ENCODE data around the gene SRRM5.

DNA sequence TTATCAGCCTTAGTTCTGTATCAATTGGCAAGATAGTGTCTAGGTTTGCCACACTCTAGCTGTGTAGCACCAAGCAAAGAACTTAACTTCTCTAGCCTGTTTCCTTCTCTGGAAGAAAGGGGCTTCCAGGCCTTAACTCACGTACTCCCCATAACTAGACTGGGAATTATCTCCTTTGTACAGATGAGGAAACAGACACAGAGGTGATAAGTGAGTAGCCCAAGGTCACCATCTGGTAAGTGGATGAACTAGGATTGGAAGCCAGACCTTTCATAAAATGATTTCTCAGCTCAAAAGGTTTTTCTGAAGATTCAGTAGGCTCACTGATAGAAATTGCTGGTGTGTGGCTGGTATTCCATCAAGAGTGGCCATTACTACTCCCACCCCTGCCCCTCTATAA is 4.4 kb downstream of the SRRM5 start:
- TF ChIP-seq EZH2 (IDR thresholded peaks at IDR 0.05; ENCODE audit: insufficient read depth, low read length): no peak
- TF ChIP-seq, protein P1, sequence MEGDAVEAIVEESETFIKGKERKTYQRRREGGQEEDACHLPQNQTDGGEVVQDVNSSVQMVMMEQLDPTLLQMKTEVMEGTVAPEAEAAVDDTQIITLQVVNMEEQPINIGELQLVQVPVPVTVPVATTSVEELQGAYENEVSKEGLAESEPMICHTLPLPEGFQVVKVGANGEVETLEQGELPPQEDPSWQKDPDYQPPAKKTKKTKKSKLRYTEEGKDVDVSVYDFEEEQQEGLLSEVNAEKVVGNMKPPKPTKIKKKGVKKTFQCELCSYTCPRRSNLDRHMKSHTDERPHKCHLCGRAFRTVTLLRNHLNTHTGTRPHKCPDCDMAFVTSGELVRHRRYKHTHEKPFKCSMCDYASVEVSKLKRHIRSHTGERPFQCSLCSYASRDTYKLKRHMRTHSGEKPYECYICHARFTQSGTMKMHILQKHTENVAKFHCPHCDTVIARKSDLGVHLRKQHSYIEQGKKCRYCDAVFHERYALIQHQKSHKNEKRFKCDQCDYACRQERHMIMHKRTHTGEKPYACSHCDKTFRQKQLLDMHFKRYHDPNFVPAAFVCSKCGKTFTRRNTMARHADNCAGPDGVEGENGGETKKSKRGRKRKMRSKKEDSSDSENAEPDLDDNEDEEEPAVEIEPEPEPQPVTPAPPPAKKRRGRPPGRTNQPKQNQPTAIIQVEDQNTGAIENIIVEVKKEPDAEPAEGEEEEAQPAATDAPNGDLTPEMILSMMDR (IDR thresholded peaks at IDR 0.05; ENCODE audit: insufficient read depth, low read depth, low read length): no peak
